GM21526 (cell line): ENCODE data around the gene RPS4Y1.
"Not testable (repeated sequence)": the region's sequence is repeated elsewhere in the genome, so short reads cannot be mapped to it uniquely, and the experiment has no call there.

Experiments
- ATAC-seq: cut with Tn5 transposase; IDR thresholded peaks from one replicate; pipeline ENCODE4 v1.9.1; 2021; ENCODE audit warnings: moderate library complexity; ENCODE audit not compliant: unreplicated experiment, low FRiP score

RPS4Y1 gene

GRCh38 chrY:2872234-2872633 is 30.8 kb downstream of the RPS4Y1 start:
- not testable (repeated sequence) for ATAC-seq

- ATAC-seq: no peak
Measured at GRCh38 chrY:2874211-2874610, 32.8 kb downstream of the RPS4Y1 start.

GRCh38 chrY:2883561-2883960 is 42.2 kb downstream of the RPS4Y1 start:
- ATAC-seq: no peak

- ATAC-seq: no peak
Measured at GRCh38 chrY:2885880-2886279, 44.5 kb downstream of the RPS4Y1 start.

GRCh38 chrY:2887386-2887785 is 46.0 kb downstream of the RPS4Y1 start:
- no peak for ATAC-seq

GRCh38 chrY:2887955-2888354 is 46.6 kb downstream of the RPS4Y1 start:
- ATAC-seq: no peak

- ATAC-seq: no peak
Measured at GRCh38 chrY:2893471-2893870, 52.1 kb downstream of the RPS4Y1 start.

GRCh38 chrY:2896050-2896449 is 54.6 kb downstream of the RPS4Y1 start:
- ATAC-seq: no peak

- no peak for ATAC-seq
Measured at GRCh38 chrY:2907356-2907755, 66.0 kb downstream of the RPS4Y1 start.

- ATAC-seq: no peak
Measured at GRCh38 chrY:2913066-2913815, 71.8 kb downstream of the RPS4Y1 start.
